IPS DF 4.7 (cell line): ENCODE data around the gene SPG7.

ENCODE experiments used
- DNase-seq: peaks from one replicate; pipeline ENCODE4 v3.0.0-alpha.2; 2013; ENCODE audit warnings: low spot score; ENCODE audit errors: extremely low read depth

SPG7 gene

GRCh38 chr16:89517128-89517527, 8.9 kb downstream of the SPG7 start:
- no peak for DNase-seq

DNA sequence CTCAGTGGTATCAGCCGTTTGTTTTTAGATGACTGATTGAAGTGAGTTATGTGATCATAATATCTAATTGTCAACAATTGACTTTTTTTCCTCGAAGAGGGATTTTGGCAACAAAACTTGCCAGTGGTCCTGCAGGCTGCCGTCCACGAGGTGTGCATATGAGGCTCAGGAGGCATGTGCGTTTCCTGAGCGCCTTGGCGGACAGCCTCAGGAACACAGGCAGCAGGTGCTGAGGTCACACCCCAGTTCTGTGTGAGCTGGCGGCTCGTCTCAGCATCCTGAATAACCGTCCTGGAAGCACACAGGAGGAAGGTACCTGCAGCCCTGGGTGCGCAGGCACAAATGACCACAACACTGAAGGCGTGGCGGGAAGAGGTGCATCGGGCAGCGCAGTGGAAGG, 11.7 kb downstream of the SPG7 start:
- no peak for DNase-seq

DNA sequence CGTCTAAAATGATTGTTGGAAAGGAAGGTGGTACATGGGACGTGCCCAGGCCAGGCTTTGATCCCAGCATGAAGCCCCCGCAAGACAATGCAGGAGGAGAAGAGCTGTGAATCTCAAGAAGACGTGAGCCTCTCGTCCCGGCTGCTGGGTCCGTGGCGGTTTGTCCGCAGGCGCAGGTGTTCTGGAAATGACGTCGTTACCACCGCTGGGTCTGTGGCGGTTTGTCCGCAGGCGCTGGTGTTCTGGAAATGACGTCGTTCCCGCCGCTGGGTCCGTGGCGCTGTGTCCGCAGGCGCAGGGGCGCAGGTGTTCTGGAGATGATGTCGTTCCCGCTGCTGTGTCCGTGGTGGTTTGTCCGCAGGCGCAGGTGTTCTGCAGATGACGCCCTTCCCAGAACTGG, 14.1 kb downstream of the SPG7 start:
- DNase-seq: no peak

DNA sequence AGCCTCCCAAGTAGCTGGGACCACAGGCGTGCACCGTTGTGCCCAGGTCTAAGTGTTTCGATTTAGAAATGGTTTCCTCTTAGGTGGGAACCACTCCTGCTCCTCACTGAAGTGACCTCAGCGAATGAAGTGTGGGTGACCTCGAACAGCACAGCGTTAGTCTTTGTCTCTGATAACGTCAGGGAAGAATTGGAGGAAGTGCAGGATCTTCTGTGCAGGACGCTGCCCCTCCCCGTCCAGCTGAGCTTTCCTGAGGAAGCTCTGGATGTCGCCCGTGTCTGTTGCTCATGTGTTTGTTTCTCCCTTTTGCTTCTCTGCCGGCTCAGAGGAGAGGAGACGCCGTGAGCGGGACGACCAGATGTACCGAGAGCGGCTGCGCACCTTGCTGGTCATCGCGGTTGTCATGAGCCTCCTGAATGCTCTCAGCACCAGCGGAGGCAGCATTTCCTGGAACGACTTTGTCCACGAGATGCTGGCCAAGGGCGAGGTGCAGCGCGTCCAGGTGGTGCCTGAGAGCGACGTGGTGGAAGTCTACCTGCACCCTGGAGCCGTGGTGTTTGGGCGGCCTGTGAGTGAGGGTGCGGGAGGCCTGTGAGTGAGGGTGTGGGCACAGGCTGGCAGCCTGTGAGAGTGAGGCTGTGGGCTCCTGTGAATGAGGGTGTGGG, 15.6 kb downstream of the SPG7 start:
- no peak for DNase-seq

GRCh38 chr16:89525146-89525913, 17.1 kb downstream of the SPG7 start:
- DNase-seq: no peak

- no peak for DNase-seq
Observed at GRCh38 chr16:89529097-89529496, 20.9 kb downstream of the SPG7 start.

- DNase-seq: no peak
Observed at GRCh38 chr16:89530401-89531381, 22.5 kb downstream of the SPG7 start.

DNA sequence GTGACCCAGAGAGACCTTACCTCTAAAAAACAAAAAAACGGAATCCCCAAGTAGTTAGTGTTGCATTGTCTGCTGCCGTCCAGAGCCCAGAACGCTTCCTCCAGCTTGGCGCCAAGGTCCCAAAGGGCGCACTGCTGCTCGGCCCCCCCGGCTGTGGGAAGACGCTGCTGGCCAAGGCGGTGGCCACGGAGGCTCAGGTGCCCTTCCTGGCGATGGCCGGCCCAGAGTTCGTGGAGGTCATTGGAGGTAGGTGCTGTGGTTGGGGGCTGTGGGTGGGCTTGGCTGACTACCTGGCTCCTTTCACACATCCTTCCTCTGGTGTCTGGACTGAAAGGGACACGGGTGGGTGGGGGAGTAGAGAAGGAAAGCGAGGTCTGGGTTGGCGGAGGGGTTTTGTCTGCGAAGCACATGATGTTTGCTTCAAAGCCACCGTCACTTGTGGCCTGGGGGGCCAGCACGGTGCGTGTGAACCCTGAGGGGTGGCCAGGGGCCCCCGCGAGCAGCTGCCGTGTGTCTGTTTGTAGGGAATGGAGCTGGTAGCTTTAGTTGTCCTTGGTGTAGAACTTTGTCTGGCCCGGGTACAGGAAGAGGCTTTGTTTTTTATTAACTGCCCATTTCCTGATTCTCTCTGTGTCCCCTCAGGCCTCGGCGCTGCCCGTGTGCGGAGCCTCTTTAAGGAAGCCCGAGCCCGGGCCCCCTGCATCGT, 23.8 kb downstream of the SPG7 start:
- no peak for DNase-seq

- DNase-seq: no peak
Observed at GRCh38 chr16:89534252-89534756, 26.1 kb downstream of the SPG7 start.

GRCh38 chr16:89536371-89536770, 28.2 kb downstream of the SPG7 start:
- DNase-seq: no peak

GRCh38 chr16:89536886-89537548, 28.8 kb downstream of the SPG7 start:
- DNase-seq: no peak

- DNase-seq: no peak
Observed at GRCh38 chr16:89537549-89537925, 29.3 kb downstream of the SPG7 start.

GRCh38 chr16:89538286-89538685, 30.1 kb downstream of the SPG7 start:
- no peak for DNase-seq

DNA sequence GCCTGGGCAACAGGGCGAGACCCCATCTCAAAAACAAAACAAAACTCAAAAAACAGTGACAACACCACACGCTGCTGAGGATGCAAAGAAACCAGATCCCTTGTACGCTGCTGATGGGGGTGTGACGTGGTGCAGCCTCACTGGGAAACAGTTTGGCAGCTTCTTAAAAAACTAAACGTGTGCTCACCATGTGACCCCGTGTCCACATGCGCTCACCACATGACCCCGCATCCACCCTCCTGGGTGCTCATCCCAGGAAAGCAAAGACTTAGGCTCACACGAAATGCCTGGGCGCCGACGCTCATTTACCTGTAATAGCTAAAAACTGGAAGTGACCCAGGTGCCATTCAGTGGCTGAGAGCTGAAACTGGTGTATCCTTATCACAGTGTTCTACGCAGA, 32.4 kb downstream of the SPG7 start:
- no peak for DNase-seq

GRCh38 chr16:89541792-89542191, 33.6 kb downstream of the SPG7 start:
- DNase-seq: no peak

DNA sequence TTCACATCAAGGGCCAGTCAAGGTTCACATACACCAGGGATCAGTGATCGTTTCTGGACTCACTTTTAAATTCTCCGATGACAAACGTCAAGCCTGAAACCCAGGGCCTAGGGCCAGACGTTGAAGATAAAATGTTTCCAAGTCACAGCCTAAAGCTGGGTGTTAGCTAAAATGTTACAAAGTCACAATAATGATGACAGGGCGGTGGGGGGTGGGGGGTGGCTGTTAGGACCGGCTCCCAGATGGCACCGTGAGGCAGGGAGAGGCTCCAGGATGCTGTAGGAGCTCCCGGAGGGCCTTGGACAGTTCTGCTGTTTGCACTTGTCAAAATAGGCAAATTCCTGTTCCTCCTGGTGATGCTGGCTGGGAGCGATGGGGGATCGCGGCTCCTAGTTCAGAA, 35.9 kb downstream of the SPG7 start:
- no peak for DNase-seq

- DNase-seq: no peak
Observed at GRCh38 chr16:89544713-89545043, 36.5 kb downstream of the SPG7 start.

GRCh38 chr16:89545044-89545830, 37.0 kb downstream of the SPG7 start:
- no peak for DNase-seq

GRCh38 chr16:89545831-89546574, 37.8 kb downstream of the SPG7 start:
- DNase-seq: no peak
